ENCODE measurements around the gene CLTA. TPM values are rescaled to one million over a fixed set of nuclear protein-coding genes. Genes with fewer than 3 reads are reported as not detected.
A peak's percentile ranks its signal among the peaks of the same experiment; 100 is the strongest.

The CLTA gene
- total and polyA plus RNA-seq, 12 donors, result 95.6 to 301 (median 208) TPM

DNA sequence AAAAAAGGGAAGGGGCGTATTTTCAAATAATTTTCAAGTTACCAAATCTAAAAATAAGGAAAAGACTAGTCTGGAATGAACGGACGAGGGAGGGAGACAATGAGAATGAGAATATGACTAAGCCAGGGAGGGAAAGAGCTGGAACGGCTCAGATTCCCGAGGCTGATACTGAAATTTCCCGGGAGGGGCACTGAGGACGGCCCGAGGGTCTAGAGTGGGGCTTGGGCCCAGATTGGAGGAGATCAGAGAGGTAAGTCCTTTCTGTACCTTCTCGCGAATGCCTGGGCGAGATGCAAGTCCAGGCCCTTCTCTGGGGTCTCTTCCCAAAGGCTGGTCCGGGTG is 24.9 kb upstream of the CLTA start:
- peak overlapping the region in 2 of 5 donors; percentile 41 to 90 for H3K27ac ChIP-seq
- DNase-seq, result no peak
- H3K4me1 ChIP-seq (replicated peaks in 1 of 2), result peaks cover 11 to 22% of the 10 kb centered on the region in 2 donors
- intact Hi-C loops (cut with DNase I), result loop anchor here in 1 of 2 donors (2.0 to 10.0 kb wide), 2 partner anchors 63 to 141 kb away; no protein-coding TSS in a partner anchor
- no peak for TF ChIP-seq CTCF (IDR thresholded peaks at IDR 0.05)
- no peak for TF ChIP-seq POLR2A (IDR thresholded peaks at IDR 0.05)
- WGBS, 4 donors, result 20 to 46% (median 35%) methylated on average over 11 to 12 of the region's 12 CpGs
- no peaks in the 10 kb centered on the region for H3K27me3 ChIP-seq
- peak overlapping the region in 1 of 4 donors; percentile 59 for H3K4me3 ChIP-seq
- H3K36me3 ChIP-seq (replicated peaks in 1 of 2), result no peaks in the 10 kb centered on the region
- no peaks in the 10 kb centered on the region for H3K9me3 ChIP-seq (replicated peaks in 1 of 3)

DNA sequence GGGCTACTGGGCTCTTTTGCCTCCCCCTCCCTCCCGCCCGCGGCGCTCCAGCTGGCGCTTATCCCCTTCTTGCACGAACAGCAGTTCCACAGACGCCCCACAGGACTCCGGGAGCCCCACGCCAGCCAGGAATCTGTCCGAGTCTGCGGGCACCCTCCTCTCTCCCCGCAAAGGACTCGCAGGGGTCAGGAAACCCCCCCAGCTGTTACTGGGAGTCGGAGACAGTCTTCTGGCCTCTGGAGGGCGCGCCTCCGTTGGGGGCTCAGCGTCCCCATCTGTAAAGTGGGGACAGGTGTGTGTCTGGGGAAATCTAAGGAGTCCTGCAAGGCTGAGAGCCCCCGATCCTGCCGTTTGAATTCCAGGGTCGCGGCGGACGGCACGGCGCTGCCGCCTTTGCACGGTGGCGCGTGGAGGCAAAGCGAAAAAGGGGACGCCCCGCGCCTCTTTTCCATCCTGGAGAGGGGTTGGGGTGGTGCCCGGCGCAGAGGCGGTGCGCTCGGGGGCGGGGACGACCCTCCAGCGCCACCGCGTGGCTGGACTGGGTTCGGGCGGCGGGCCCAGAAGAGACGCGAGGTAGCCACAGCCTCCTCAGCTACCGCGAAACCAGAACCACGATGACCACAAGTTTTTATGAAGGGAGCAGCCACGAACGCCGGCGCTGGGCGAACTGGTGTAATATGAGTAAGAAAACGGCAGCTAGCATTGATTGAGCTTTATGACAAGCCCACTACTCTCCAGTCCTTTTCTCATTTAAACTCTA is 24.4 kb upstream of the CLTA start:
- no peak for TF ChIP-seq POLR2A (IDR thresholded peaks at IDR 0.05)
- peak; percentile 88 to 97 (median 92) for TF ChIP-seq CTCF (IDR thresholded peaks at IDR 0.05)
- Histone ChIP-seq H3K9me3 (replicated peaks in 1 of 3) (no peaks in the 10 kb centered on the region), H3K4me3 (peak overlapping the region in 3 of 4 donors; percentile 1 to 59 (median 34)), H3K36me3 (replicated peaks in 1 of 2) (no peaks in the 10 kb centered on the region), H3K27ac (peak overlapping the region in 2 of 5 donors; percentile 41 to 90), H3K27me3 (no peaks in the 10 kb centered on the region), H3K4me1 (replicated peaks in 1 of 2) (peaks cover 11 to 21% of the 10 kb centered on the region in 2 donors)
- intact Hi-C loops (cut with DNase I), result loop anchor here in 1 of 2 donors (2.0 to 10.0 kb wide), 2 partner anchors 64 to 142 kb away; no protein-coding TSS in a partner anchor
- peak; percentile 75 to 90 (median 85) for DNase-seq
- WGBS, 4 donors, result 0 to 4% (median 2%) methylated on average over 7 to 58 of the region's 58 CpGs

- H3K4me3 ChIP-seq, result no peak within 1 kb of the TSS
- no peak for TF ChIP-seq CTCF (IDR thresholded peaks at IDR 0.05)
- H3K27me3 ChIP-seq, result no peaks in the 10 kb centered on the region
- H3K27ac ChIP-seq, result no peak within 1 kb of the TSS
- DNase-seq, result no peak
- peaks cover 0 to 3% of the 10 kb centered on the region in 2 donors for H3K4me1 ChIP-seq (replicated peaks in 1 of 2)
- H3K9me3 ChIP-seq (replicated peaks in 1 of 3), result no peaks in the 10 kb centered on the region
- H3K36me3 ChIP-seq (replicated peaks in 1 of 2), result no peaks in the 10 kb centered on the region
- intact Hi-C loops (cut with DNase I), result loop anchor here in 1 of 2 donors (10.0 kb wide), 1 partner anchor 144 kb away; no protein-coding TSS in a partner anchor
- 88 to 96% (median 93%) methylated on average over 6 of the region's 6 CpGs for WGBS, 4 donors
Measured at GRCh38 chr9:36169166-36169565, 21.6 kb upstream of the CLTA start, which contains the start of gene CCIN. CCIN (plus strand) TSS chr9:36169388; CDS start chr9:36169503, 115 bp downstream.

DNA sequence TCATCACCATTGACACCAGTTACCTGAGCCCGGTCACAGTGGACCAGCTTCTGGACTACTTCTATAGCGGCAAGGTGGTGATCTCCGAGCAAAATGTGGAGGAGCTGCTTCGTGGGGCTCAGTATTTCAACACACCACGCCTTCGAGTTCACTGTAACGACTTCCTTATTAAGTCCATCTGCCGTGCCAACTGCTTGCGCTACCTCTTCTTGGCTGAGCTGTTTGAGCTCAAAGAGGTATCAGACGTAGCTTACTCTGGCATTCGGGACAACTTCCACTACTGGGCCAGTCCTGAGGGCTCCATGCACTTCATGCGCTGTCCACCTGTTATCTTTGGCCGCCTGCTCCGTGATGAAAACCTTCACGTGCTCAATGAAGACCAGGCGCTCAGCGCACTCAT is 21.0 kb upstream of the CLTA start:
- H3K4me3 ChIP-seq, result no peak overlapping the region
- intact Hi-C loops (cut with DNase I), result loop anchor here (10.0 kb wide), 1 partner anchor 145 kb away; no protein-coding TSS in a partner anchor
- no peaks in the 10 kb centered on the region for H3K36me3 ChIP-seq (replicated peaks in 1 of 2)
- no peaks in the 10 kb centered on the region for H3K4me1 ChIP-seq (replicated peaks in 1 of 2)
- WGBS, 4 donors, result 87 to 95% (median 91%) methylated on average over 14 to 17 of the region's 17 CpGs
- no peak for TF ChIP-seq CTCF (IDR thresholded peaks at IDR 0.05)
- TF ChIP-seq POLR2A (IDR thresholded peaks at IDR 0.05), result no peak
- H3K9me3 ChIP-seq (replicated peaks in 1 of 3), result no peaks in the 10 kb centered on the region
- no peaks in the 10 kb centered on the region for H3K27me3 ChIP-seq
- no peak overlapping the region for H3K27ac ChIP-seq
- no peak for DNase-seq
